ENCODE data around the gene CEACAM16. TPM values are rescaled to one million over a fixed set of nuclear protein-coding genes. Genes with fewer than 3 reads are reported as not detected.

The CEACAM16 gene, protein sequence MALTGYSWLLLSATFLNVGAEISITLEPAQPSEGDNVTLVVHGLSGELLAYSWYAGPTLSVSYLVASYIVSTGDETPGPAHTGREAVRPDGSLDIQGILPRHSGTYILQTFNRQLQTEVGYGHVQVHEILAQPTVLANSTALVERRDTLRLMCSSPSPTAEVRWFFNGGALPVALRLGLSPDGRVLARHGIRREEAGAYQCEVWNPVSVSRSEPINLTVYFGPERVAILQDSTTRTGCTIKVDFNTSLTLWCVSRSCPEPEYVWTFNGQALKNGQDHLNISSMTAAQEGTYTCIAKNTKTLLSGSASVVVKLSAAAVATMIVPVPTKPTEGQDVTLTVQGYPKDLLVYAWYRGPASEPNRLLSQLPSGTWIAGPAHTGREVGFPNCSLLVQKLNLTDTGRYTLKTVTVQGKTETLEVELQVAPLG
- not detected in 2 replicates for total RNA-seq (2013; cell fraction: nucleolus; rRNA removed)
- total RNA-seq (2014; rRNA removed) (not detected in 2 replicates), total RNA-seq (2014; rRNA removed; fragmentation: Illumina TruSeq; extraction: Trizol) (not detected in 2 replicates), total RNA-seq (2021) (not detected in 2 replicates), polyA plus RNA-seq (2011; rRNA removed) (not detected in 2 replicates), polyA plus RNA-seq (2014; fragmentation: Illumina TruSeq; extraction: Trizol) (not detected in 2 replicates), polyA plus RNA-seq (2014; fragmentation: Nextera tagmentation; extraction: Ambion mirVana) (not detected), polyA plus RNA-seq (2014; rRNA removed) (not detected in 2 replicates), polyA plus RNA-seq (2016; fragmentation: Nextera tagmentation; extraction: Ambion mirVana) (not detected), polyA minus RNA-seq (2011; rRNA and poly(A)+ RNA removed) (not detected in 2 replicates), Bru-seq, nascent RNA (not detected), BruChase-seq, experiment 1, labeled RNA remaining after a 6-hour chase (not detected), BruChase-seq, experiment 2, labeled RNA remaining after a 2-hour chase (not detected)
- polyA plus RNA-seq (2011; ENCODE audit: low read depth) = not detected
- polyA plus RNA-seq (2011; cell fraction: cytosol; rRNA removed) = not detected in 2 replicates
- polyA plus RNA-seq (2011; cell fraction: nucleus; rRNA removed) = not detected in 2 replicates
- not detected in 2 replicates for polyA plus RNA-seq (2012)
- not detected in 2 replicates for polyA minus RNA-seq (2011; cell fraction: cytosol; rRNA and poly(A)+ RNA removed)
- polyA minus RNA-seq (2011; cell fraction: nucleus; rRNA and poly(A)+ RNA removed) = not detected in 2 replicates
- long read RNA-seq, experiment 1 = 0 reads
- long read RNA-seq, experiment 2 = 0 reads

DNA sequence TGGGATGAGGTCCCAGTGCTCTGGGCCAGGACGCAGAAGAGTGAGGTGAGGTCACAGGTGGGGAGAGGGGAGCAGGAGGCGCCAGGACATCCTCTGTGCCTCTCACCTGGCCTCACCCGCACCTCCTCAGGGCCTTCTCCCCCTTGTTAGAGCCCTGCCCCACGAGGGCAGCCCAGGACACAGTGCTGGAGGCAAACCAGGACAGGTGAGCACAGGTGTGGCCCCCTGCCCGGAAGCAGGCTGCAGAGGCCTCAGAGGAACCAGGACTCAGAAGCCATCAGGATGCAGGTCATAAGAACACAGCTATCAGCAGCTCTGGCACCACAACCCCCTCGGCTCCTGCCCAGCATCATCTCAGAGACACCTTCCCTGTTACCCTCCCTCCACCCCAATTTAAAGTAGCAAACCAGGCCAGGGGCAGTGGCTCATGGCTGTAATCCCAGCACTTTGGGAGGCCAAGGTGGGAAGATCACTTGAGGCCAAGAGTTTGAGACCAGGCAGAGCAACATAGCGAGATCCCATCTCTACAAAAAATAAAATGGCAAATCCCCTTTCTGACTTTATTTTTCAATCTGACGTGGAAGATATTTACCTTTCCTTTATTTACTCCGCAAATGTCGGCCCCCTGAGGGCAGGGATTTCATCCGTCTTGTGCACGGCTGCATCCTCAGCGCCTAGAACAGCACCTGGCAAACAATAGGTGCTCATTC lies at the start of gene CEACAM16:
Gene CEACAM16, plus strand, starts transcription at position 660 of the 710 bp plus-strand sequence. CDS start 2,306 bp downstream, outside the sequence.
- ChIA-PET SMC1A (ENCODE audit: uncharacterized antibody, unreplicated experiment) (no interaction called here), RAD21 (ENCODE audit: unreplicated experiment) (no interaction called here), CTCF (no interaction called here), POLR2A (no interaction called here)
- no peak for ATAC-seq
- no peaks in the 10 kb centered on the region; a peak in 1 of 4 replicates for H3K27me3 ChIP-seq (replicated peaks in 1 of 2; ENCODE audit: control insufficient read depth in 2 of 2, insufficient read depth in 2 of 2, low read length in 1 of 2)
- no peak within 1 kb of the TSS for H3K9ac ChIP-seq (ENCODE audit: control insufficient read depth, insufficient read depth, low read length)
- intact Hi-C loops (cut with micrococcal nuclease; ENCODE audit: unreplicated experiment) (no loop called here), in situ Hi-C loops (cut with MboI) (no loop called here)
- no peak for FAIRE-seq
- H3K9me3 ChIP-seq (replicated peaks; ENCODE audit: control insufficient read depth, insufficient read depth, low read length) = no peaks in the 10 kb centered on the region
- H3K79me2 ChIP-seq (ENCODE audit: control insufficient read depth, insufficient read depth, low read length) = no peaks in the 10 kb centered on the region
- 32% methylated on average over 13 of the region's 13 CpGs for WGBS (ENCODE audit: insufficient coverage, insufficient replicate concordance, low lambda C conversion rate, missing lambda C conversion rate)
- TF ChIP-seq CEBPB (IDR thresholded peaks at IDR 0.05; ENCODE audit: borderline replicate concordance in 1 of 2, low read depth in 2 of 2, low read length in 2 of 2) (no peak), NR2C1 (IDR thresholded peaks at IDR 0.05) (no peak), GABPA (IDR thresholded peaks at IDR 0.05; ENCODE audit: low read depth) (no peak), ZNF217 (IDR thresholded peaks at IDR 0.05) (no peak), SREBF1 (IDR thresholded peaks at IDR 0.05; ENCODE audit: low read length) (no peak), PML (IDR thresholded peaks at IDR 0.05; ENCODE audit: low read length) (no peak), LARP7 (IDR thresholded peaks at IDR 0.05) (no peak), FOS (IDR thresholded peaks at IDR 0.05; ENCODE audit: borderline replicate concordance, extremely low read depth, insufficient read length) (no peak)
- TF ChIP-seq, protein P1, sequence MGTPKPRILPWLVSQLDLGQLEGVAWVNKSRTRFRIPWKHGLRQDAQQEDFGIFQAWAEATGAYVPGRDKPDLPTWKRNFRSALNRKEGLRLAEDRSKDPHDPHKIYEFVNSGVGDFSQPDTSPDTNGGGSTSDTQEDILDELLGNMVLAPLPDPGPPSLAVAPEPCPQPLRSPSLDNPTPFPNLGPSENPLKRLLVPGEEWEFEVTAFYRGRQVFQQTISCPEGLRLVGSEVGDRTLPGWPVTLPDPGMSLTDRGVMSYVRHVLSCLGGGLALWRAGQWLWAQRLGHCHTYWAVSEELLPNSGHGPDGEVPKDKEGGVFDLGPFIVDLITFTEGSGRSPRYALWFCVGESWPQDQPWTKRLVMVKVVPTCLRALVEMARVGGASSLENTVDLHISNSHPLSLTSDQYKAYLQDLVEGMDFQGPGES (IDR thresholded peaks at IDR 0.05) = no peak
- H4K20me1 ChIP-seq (ENCODE audit: control insufficient read depth, insufficient read depth) = no peaks in the 10 kb centered on the region
- BruUV-seq (replicated peaks) = no TSS peak
- DNase-seq (ENCODE audit: low read depth, low spot score) = no peak
- no peak within 1 kb of the TSS for H3K4me2 ChIP-seq (ENCODE audit: control insufficient read depth, insufficient read depth)
- H3K4me1 ChIP-seq (ENCODE audit: control insufficient read depth, insufficient read depth, low read length) = peaks cover 3% of the 10 kb centered on the region
- no peak within 1 kb of the TSS for H3K4me3 ChIP-seq
- no peaks in the 10 kb centered on the region for H3K36me3 ChIP-seq (ENCODE audit: control insufficient read depth in 2 of 2, insufficient read depth in 2 of 2, low read length in 1 of 2)
- H2AFZ ChIP-seq (ENCODE audit: control insufficient read depth, low read depth, low read length) = no peak within 1 kb of the TSS
- no peak within 1 kb of the TSS for H3K27ac ChIP-seq (ENCODE audit: control insufficient read depth, insufficient read depth)

Measured in GM12878 (cell line).